ENCODE data around the gene NAA38. TPM values are rescaled to one million over a fixed set of nuclear protein-coding genes. Genes with fewer than 3 reads are reported as not detected.

Gene NAA38
- total RNA-seq, 2 experiments from 2014 or later: 62.1 to 71.7 TPM

- no peaks in the 10 kb centered on the region for H3K36me3 Mint-ChIP-seq
- peaks cover under 1% of the 10 kb centered on the region for H3K27me3 Mint-ChIP-seq
- H3K4me1 Mint-ChIP-seq: peaks cover 52% of the 10 kb centered on the region
- ATAC-seq (ENCODE audit: low read depth): no peak
- peak overlapping the region; percentile 71 for H3K27ac Mint-ChIP-seq
- peak; percentile 55 for DNase-seq
- H3K9me3 Mint-ChIP-seq: no peaks in the 10 kb centered on the region
- POLR2A ChIA-PET: interaction anchor here (0.7 to 2.7 kb wide), 4 partner anchors 13 to 410 kb away, joined by 3 to 11 read pairs (median 6); partner anchors contain the start of genes NAA38 and TP53
- peak overlapping the region; percentile 88 for H3K4me3 Mint-ChIP-seq
Measured at GRCh38 chr17:7838090-7839075, 19.0 kb downstream of the NAA38 start.

- ATAC-seq (ENCODE audit: low read depth) (no peak), DNase-seq (no peak)
- H3K36me3 Mint-ChIP-seq: no peaks in the 10 kb centered on the region
- H3K27me3 Mint-ChIP-seq: peaks cover 7% of the 10 kb centered on the region
- H3K27ac Mint-ChIP-seq: peak overlapping the region; percentile 78
- peaks cover 51% of the 10 kb centered on the region for H3K4me1 Mint-ChIP-seq
- POLR2A ChIA-PET: interaction anchor here (0.6 to 2.7 kb wide), 5 partner anchors 13 to 1081 kb away, joined by 3 to 11 read pairs (median 6); partner anchors contain the start of genes NAA38 and TP53
- no peaks in the 10 kb centered on the region for H3K9me3 Mint-ChIP-seq
- H3K4me3 Mint-ChIP-seq: peak overlapping the region; percentile 88
Measured at GRCh38 chr17:7837408-7838088, 19.8 kb downstream of the NAA38 start.

- peaks cover 13% of the 10 kb centered on the region for H3K27me3 Mint-ChIP-seq
- peak overlapping the region; percentile 78 for H3K27ac Mint-ChIP-seq
- ATAC-seq (ENCODE audit: low read depth) (no peak), DNase-seq (peak; percentile 59)
- peaks cover 48% of the 10 kb centered on the region for H3K4me1 Mint-ChIP-seq
- H3K9me3 Mint-ChIP-seq: no peaks in the 10 kb centered on the region
- peak overlapping the region; percentile 88 for H3K4me3 Mint-ChIP-seq
- no peaks in the 10 kb centered on the region for H3K36me3 Mint-ChIP-seq
- POLR2A ChIA-PET: interaction anchor here (0.6 to 2.7 kb wide), 5 partner anchors 14 to 1080 kb away, joined by 4 to 21 read pairs (median 7); partner anchors contain the start of genes NAA38 and TP53
Measured at GRCh38 chr17:7836596-7837407, 20.6 kb downstream of the NAA38 start.

GRCh38 chr17:7835814-7836595 is 21.4 kb downstream of the NAA38 start:
- POLR2A ChIA-PET: interaction anchor here (1.6 to 3.3 kb wide), 3 partner anchors 9 to 21 kb away, joined by 4 to 21 read pairs (median 18); partner anchors contain the start of gene NAA38
- Mint-ChIP-seq H3K27ac (peak overlapping the region; percentile 77), H3K4me1 (peaks cover 43% of the 10 kb centered on the region), H3K4me3 (peak overlapping the region; percentile 88), H3K9me3 (no peaks in the 10 kb centered on the region), H3K36me3 (no peaks in the 10 kb centered on the region), H3K27me3 (peaks cover 17% of the 10 kb centered on the region)
- ATAC-seq (ENCODE audit: low read depth) (no peak), DNase-seq (peak; percentile 59)

- H3K4me1 Mint-ChIP-seq: peaks cover 37% of the 10 kb centered on the region
- POLR2A ChIA-PET: interaction anchor here (1.0 to 3.3 kb wide), 6 partner anchors 8 to 148 kb away, joined by 4 to 21 read pairs (median 8); partner anchors contain the start of genes NAA38 and TP53
- DNase-seq (peak; percentile 82), ATAC-seq (ENCODE audit: low read depth) (peak; percentile 49)
- no peaks in the 10 kb centered on the region for H3K36me3 Mint-ChIP-seq
- no peaks in the 10 kb centered on the region for H3K9me3 Mint-ChIP-seq
- H3K4me3 Mint-ChIP-seq: peak overlapping the region; percentile 94
- H3K27ac Mint-ChIP-seq: peak overlapping the region; percentile 93
- peaks cover 20% of the 10 kb centered on the region for H3K27me3 Mint-ChIP-seq
Measured at GRCh38 chr17:7834957-7835813, 22.2 kb downstream of the NAA38 start.

- DNase-seq: no peak
- H3K4me3 Mint-ChIP-seq: peak overlapping the region; percentile 94
- no peaks in the 10 kb centered on the region for H3K36me3 Mint-ChIP-seq
- peak; percentile 6 for ATAC-seq (ENCODE audit: low read depth)
- H3K4me1 Mint-ChIP-seq: peaks cover 32% of the 10 kb centered on the region
- POLR2A ChIA-PET: interaction anchor here (1.0 to 3.3 kb wide), 6 partner anchors 9 to 148 kb away, joined by 4 to 21 read pairs (median 8); partner anchors contain the start of genes NAA38 and TP53
- no peaks in the 10 kb centered on the region for H3K9me3 Mint-ChIP-seq
- peak overlapping the region; percentile 93 for H3K27ac Mint-ChIP-seq
- H3K27me3 Mint-ChIP-seq: peaks cover 20% of the 10 kb centered on the region
Measured at GRCh38 chr17:7834542-7834956, 22.8 kb downstream of the NAA38 start.

- ATAC-seq (ENCODE audit: low read depth) (peak; percentile 66), DNase-seq (peak; percentile 88)
- Mint-ChIP-seq H3K4me1 (peaks cover 27% of the 10 kb centered on the region), H3K27ac (peak within 1 kb of the TSS; percentile 93), H3K36me3 (no peaks in the 10 kb centered on the region), H3K9me3 (no peaks in the 10 kb centered on the region), H3K4me3 (peak within 1 kb of the TSS; percentile 94), H3K27me3 (peaks cover 23% of the 10 kb centered on the region)
- POLR2A ChIA-PET: interaction anchor here (0.9 to 3.3 kb wide), 8 partner anchors 8 to 148 kb away, joined by 3 to 21 read pairs (median 4); partner anchors contain the start of gene NAA38
Measured at GRCh38 chr17:7833795-7834541, 23.4 kb downstream of the NAA38 start, which contains the start of gene KDM6B. Gene KDM6B (plus strand): TSS chr17:7834217. CDS start chr17:7845555, 11,338 bp downstream.

GRCh38 chr17:7833011-7833794 is 24.2 kb downstream of the NAA38 start:
- POLR2A ChIA-PET: interaction anchor here (0.9 to 3.3 kb wide), 4 partner anchors 9 to 147 kb away, joined by 3 to 18 read pairs (median 4); partner anchors contain the start of gene NAA38
- ATAC-seq (ENCODE audit: low read depth) (no peak), DNase-seq (peak; percentile 34)
- H3K27ac Mint-ChIP-seq: peak overlapping the region; percentile 84
- H3K4me3 Mint-ChIP-seq: peak overlapping the region; percentile 94
- H3K4me1 Mint-ChIP-seq: peaks cover 21% of the 10 kb centered on the region
- H3K9me3 Mint-ChIP-seq: no peaks in the 10 kb centered on the region
- H3K27me3 Mint-ChIP-seq: peaks cover 23% of the 10 kb centered on the region
- no peaks in the 10 kb centered on the region for H3K36me3 Mint-ChIP-seq

- H3K27ac Mint-ChIP-seq: no peak overlapping the region
- peaks cover 17% of the 10 kb centered on the region for H3K4me1 Mint-ChIP-seq
- H3K36me3 Mint-ChIP-seq: no peaks in the 10 kb centered on the region
- DNase-seq: no peak
- H3K9me3 Mint-ChIP-seq: no peaks in the 10 kb centered on the region
- ATAC-seq (ENCODE audit: low read depth): no peak
- peaks cover 27% of the 10 kb centered on the region for H3K27me3 Mint-ChIP-seq
- POLR2A ChIA-PET: interaction anchor here (1.2 to 1.6 kb wide), 2 partner anchors 10 to 25 kb away, joined by 3 to 4 read pairs; partner anchors contain the start of gene NAA38
- H3K4me3 Mint-ChIP-seq: no peak overlapping the region
Measured at GRCh38 chr17:7832431-7832830, 24.9 kb downstream of the NAA38 start.

GRCh38 chr17:7831233-7831632 is 26.1 kb downstream of the NAA38 start:
- POLR2A ChIA-PET: no interaction called here
- no peaks in the 10 kb centered on the region for H3K9me3 Mint-ChIP-seq

More at GRCh38 chr17:7831233-7831632, 26.1 kb downstream of the NAA38 start:
- peaks cover 30% of the 10 kb centered on the region for H3K27me3 Mint-ChIP-seq
- no peaks in the 10 kb centered on the region for H3K36me3 Mint-ChIP-seq
- H3K4me3 Mint-ChIP-seq: no peak overlapping the region
- no peak for DNase-seq
- H3K27ac Mint-ChIP-seq: no peak overlapping the region
- peaks cover 6% of the 10 kb centered on the region for H3K4me1 Mint-ChIP-seq
- no peak for ATAC-seq (ENCODE audit: low read depth)
